Amniotic epithelial cell (primary cell): ENCODE measurements around the gene N4BP3.
"Not testable (repeated sequence)": the region's sequence is repeated elsewhere in the genome, so short reads cannot be mapped to it uniquely, and the experiment has no call there.

Source experiments
- DNase-seq: peaks from one replicate; pipeline ENCODE4 v3.0.0-alpha.2; 2010; ENCODE audit warnings: low read depth

N4BP3 gene, protein sequence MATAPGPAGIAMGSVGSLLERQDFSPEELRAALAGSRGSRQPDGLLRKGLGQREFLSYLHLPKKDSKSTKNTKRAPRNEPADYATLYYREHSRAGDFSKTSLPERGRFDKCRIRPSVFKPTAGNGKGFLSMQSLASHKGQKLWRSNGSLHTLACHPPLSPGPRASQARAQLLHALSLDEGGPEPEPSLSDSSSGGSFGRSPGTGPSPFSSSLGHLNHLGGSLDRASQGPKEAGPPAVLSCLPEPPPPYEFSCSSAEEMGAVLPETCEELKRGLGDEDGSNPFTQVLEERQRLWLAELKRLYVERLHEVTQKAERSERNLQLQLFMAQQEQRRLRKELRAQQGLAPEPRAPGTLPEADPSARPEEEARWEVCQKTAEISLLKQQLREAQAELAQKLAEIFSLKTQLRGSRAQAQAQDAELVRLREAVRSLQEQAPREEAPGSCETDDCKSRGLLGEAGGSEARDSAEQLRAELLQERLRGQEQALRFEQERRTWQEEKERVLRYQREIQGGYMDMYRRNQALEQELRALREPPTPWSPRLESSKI

GRCh38 chr5:178113141-178113787 is at the start of gene N4BP3:
Gene N4BP3, plus strand, starts transcription at chr5:178113532. Its CDS starts 6,052 bp downstream, at chr5:178119584.
- DNase-seq = peak; percentile 56

DNA sequence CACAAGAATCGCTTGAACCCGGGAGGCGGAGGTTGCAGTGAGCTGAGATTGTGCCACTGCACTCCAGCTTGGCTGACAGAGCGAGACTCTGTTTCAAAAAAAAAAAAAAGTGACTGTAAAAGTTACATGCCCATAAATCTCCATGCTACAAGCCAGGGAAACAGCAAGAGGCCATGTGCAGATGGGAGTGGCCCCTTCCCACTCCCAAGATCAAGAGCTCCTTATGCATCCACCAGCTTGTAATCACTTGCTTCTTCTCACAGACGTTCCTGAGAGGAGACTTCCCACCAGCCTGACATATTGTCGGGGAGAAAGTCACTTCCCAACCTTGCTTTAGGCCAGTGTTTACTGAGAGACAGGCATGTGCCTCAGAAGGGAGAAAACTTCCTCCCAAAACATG is 45.6 kb upstream of the N4BP3 start:
- no peak for DNase-seq

DNA sequence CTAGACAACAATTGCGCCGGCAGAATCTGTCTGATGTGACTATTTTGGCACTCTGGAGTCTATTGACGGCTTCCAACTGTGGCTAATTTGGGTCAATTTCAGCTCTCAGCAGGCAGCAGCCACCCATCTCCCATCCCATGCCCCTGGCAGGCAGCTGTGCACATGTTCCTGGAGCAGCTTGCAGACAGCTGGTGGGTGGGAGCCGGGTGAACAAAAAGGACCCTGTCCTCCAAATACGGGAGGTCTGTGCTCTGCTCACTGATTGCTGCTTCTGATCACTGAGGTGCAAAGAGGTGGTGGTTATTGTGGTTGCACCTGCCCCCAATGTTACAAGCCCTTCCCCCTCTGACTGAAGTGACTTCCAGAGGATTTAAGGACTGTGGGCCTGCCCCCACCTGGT is 45.0 kb upstream of the N4BP3 start:
- DNase-seq = no peak

- DNase-seq = peak; percentile 30
Measured at GRCh38 chr5:178069909-178070308, 43.4 kb upstream of the N4BP3 start.

DNA sequence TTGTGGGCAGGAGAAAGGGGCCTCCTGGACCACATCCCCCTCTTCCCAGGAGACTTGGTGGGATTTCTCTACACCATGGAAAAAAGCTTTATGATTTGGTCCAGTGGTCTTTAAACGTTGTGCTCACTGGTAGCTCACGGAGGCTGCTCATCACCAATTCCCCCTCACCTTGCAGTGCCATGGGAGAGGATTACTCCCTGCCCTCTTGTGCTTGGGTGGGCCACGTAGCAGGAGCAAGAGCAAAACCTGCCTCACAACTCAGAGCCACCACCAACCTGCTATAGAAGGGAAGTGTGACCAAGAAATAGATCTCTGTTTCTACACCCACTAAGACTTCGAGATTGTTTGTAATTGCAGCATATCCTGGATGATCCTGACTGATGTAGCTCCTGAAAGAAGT is 42.2 kb upstream of the N4BP3 start:
- DNase-seq = no peak

DNA sequence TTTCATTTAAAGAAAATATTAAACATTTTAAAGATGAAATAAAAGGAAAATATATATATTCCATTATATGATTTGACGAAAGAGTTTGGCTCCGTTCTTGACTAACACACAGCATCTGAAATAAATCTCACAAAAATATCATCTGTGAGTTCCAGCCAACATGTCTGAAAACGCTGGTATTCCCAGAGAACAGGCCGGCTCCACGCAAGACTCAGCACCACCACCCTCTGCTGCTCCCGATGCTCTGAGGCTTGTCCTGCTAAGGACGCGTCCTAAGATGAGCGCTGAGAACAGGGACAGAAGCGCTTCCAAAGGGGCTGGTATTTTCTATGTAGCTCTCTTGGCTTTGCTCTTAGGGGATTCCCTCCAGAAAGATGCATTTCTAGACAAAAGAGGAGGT is 40.6 kb upstream of the N4BP3 start:
- DNase-seq = no peak

DNA sequence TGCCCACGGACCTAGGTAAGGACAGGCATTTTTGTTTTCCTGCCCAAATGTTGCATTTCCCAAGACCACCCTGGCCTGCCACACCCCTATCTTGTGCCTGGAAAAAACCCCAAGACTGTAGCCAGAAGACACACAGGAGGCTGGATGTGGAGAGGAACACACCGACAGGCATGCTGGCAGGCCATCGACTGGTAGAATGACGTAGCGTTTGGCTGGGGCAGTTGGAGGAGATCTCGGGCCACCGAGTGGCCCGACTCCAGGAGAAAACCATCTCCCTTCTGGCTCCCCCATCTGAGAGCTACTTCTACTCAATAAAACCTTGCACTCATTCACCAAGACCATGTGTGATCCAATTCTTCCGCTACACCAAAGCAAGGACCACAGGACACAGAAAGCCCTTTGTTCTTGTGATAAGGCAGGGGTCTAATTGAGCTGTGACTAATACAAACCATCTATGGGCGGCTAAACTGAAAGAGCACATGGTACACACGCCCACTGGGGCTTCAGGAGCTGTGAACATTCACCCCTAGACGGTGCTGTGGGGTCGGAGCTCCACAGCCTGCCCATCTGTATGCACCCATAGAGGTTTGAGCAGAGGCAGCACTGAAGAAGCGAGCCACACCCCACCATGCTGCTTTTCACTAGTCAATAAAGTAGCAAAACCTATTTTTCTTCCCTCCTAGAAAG is 38.9 kb upstream of the N4BP3 start:
- DNase-seq = no peak

- peak; percentile 8 for DNase-seq
Measured at GRCh38 chr5:178076965-178077364, 36.4 kb upstream of the N4BP3 start.

- DNase-seq = no peak
Measured at GRCh38 chr5:178077751-178078150, 35.6 kb upstream of the N4BP3 start.

DNA sequence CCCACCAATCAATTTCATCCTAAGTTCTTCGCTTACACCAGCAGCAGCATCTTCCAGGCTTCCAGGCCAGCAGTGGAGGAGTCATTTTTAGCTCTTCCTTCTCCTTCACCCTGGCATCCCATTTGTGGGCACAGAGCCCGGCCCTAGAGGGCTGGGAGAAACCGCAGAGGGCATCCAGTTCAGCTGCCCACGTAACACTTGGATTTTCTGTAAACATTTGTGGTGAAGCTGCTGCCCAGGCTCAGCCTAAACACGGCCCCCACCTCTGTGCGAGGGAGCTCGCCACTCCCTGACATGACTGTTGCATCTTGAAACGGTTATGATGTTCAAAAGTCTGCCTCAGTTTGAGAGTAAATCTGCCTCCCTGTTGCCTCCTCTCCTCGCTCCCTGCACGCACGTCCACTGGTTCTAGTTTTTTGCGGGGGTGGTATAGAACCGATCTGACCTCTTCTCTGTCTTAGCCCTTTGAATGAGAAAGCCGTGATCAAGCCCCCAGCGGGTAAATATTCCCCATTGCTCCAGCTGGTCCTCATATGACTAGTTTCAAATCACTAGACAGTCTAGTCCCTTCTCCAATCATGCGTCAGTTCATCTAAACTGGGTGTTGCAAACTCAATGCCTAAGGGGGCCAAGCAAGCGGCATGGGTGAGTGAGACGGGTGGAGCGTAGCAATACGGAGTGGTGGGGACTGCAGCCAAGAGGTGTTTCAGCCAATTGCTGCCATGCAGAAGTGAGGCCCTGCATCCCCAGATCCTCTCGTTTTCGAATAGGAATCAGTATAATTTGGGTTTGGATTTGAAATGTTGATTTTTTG is 34.9 kb upstream of the N4BP3 start:
- peak; percentile 91 for DNase-seq

DNA sequence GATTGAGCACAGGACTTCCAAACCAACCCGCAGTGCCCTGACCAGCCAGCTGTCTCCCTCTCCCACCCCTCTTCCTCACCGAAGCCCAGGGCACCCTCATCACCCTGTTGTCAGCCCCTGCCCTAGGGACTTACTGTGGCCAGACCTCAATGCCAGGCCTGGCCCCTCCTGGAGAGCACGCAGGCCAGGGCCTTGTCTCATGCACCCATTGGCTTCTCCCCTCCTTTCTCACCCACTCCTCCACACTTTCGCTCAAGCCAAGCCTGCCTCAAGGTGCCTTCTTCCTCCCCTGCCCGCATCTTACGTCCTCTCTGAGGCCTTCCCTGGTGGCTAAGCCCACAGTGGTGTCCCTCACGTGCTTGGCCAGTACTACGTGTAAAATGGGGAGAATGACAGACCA is 33.3 kb upstream of the N4BP3 start:
- no peak for DNase-seq

GRCh38 chr5:178080618-178081410 is 32.5 kb upstream of the N4BP3 start:
- DNase-seq = peak; percentile 19

DNA sequence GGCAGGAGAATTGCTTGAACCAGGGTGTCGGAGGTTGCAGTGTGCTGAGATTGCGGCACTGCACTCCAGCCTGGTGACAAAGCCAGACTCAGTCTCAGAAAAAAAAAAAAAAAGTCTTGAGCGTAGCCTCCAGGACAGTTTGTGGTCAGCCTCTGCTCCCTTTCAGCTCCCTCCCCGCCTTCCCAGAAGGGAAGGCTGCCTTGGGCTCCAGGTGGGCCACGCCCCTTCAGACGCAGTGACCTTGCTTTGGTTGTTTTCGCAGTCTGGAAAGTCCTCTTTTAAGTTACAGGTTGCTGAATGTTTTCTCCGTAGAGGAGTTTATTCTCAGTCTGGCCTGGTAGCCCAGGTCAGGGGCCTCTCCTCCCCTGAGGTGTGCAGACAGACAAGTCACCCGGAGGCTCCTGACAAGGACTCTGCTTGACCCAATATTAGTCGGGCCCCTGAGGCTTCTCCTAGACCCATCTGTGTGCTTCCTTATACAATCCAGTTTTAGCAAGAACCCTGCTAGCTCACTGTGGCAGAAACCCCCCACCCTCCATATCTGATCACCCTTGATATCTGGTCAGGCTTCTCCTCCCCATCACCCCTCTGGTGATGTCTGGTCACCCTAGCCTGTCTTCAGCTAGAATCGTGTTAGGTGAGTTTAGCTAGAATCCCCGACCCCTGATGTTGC is 31.6 kb upstream of the N4BP3 start:
- no peak for DNase-seq

DNA sequence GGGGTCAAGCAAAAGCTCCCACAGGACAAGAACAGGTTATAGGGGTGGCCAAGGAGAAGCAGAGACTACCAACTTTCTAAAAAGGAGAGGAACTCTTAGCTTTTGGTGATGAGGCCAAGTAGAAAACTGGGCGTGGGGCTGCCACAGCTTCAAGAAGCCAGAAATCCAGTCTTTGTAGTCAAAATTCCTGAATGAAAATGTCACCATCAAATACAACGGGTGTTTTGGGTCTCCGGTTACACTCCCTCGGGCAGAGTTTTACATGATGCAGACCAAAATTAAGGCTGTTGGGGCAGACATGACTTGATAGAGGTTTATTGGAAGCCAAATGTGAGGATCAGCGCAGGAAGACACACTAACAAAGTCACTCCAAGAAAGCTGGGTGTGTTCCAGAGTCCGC is 29.4 kb upstream of the N4BP3 start:
- no peak for DNase-seq

DNA sequence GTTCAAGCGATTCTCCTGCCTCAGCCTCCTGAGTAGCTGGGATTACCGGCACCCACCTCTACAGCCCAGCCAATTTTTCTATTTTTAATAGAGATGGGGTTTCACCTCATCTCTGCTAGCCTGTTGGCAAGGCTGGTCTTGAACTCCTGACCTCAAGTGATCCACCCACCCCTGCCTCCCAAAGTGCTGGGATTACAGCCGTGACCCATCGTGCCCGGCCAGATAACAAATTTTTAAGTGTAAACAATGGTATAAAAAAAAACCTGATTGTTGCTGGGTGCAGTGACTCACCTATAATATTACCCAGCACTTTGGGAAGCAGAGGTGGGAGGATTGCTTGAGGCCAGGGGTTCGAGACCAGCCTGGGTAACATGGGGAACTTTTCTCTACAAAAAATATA is 28.0 kb upstream of the N4BP3 start:
- no peak for DNase-seq

DNA sequence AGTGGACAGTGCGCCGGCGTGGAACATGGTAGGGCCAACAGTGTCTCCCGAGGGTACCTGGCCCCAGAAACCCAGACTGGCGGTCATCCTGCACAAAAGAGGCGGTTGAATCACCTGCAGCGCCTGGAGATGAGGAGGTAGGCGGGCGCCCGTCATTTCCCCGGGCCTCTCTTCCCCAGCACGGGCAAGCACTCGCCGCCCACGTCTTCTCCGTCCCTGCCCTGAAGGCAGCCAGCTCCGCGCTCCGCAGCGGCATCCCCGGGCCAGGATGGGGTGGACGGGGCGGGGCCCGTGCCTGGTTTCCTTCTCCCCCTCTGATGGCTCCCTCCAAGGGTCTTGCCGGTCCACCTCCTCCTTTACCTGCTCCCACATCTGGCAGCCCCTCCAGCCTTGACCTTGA is 27.1 kb upstream of the N4BP3 start:
- DNase-seq = no peak

DNA sequence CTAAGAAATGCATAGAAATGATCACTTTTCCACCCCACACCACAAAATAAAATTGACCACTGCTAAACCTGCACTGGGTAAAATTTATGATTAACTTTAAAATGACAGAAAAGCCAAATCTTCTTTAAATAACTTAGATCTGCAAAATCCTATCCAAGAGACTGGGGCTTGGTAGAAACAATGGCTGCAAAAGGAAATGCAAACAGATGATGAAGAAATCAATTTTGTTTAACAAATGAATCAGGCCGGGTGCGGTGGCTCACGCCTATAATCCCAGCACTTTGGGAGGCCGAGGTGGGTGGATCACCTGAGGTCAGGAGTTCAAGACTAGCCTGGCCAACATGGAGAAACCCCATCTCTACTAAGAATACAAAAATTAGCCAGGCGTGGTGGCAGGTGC is 26.1 kb upstream of the N4BP3 start:
- not testable (repeated sequence) for DNase-seq

DNA sequence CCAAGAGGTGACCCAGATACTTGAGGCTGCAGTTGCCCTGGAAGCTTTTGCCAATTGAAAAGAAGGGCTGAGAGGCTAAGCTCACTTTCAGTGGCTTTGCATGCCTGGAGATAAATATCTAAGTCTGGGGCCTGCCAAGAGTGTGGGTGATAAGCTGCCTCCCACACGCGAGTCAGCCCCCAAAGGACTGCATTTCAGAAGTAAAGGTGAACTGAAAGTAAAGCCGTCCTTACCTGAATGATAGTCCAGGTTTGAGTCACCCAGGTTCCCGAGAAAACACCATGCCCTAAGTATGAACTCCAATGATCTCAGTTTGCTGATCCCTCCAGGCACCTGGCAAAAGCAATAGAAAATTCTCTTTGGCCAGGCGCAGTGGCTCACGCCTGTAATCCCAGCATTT is 22.5 kb upstream of the N4BP3 start:
- no peak for DNase-seq

DNA sequence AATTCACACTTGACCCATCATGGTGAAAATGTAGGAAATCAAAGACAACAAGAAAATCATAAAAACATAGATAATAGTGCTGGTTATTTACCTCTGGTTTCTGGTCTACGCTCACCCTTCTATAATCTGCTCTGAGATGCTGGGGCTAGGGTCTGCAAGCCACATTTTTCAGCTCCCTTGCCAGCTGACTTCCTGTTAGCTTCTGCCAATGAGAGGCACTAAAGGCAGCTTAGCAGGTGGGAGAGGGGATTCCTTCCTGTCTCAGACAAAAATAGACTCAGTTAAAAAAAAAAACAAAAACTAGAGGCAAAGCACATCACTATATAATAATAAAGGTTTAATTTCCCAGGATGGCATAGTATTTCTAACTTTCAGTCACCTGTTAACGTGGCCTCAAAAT is 20.2 kb upstream of the N4BP3 start:
- no peak for DNase-seq

DNA sequence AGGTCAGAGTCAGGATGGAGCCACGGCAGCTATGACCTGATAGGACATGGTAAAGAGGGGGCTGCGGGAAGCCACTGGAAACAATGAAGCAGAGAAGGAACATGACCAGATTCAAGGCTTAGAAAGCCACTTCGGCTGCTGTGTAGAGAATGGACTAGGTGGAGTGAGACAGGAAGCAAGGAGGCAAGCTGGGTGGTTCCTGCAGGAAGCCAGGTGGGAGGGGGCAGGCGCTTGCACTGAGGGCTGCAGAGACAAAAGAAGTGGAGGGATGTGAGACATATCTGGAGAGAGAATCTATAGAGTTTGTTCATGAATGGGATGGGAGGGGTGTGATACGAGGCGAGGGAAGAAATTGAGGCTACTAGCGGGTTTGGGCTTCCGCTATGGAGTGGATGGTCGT is 19.0 kb upstream of the N4BP3 start:
- no peak for DNase-seq

DNA sequence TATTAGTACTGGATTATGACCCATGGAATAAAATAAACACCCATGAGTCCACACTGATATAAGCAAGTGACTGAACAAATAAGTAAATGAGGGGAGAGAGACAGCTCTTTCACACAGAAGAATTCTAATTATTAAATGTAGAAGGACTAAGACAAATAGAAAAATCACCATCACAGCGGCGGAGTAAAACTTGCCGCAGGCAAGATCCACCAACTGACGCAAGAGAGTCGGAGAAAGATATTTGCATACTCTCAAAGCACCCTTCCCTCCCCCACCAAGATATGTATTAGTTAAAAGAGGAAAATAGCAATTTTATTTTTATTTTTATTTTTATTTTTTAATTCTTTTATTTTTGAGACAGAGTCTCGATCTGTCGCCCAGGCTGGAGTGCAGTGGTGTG is 14.6 kb upstream of the N4BP3 start:
- DNase-seq = no peak
